Sigmoid colon (tissue), 7 donors: ENCODE results near the gene PINK1. TPM values are rescaled to one million over a fixed set of nuclear protein-coding genes. Genes with fewer than 3 reads are reported as not detected.

ENCODE experiments used
- DNase-seq: peaks from one replicate; pipeline ENCODE4 v3.0.0-alpha.2; 2019
- H3K27ac ChIP-seq, 4 donors: fragments of 200-600 bp; sonication (generic); one replicate each; pipeline ENCODE4 v1.5.1; 2016 to 2019; ENCODE audit warnings: mild to moderate bottlenecking in 1 of 4
- H3K27me3 ChIP-seq, 3 donors: fragments of 200-600 bp; sonication (generic); one replicate each; pipeline ENCODE4 v1.5.1; 2019; ENCODE audit warnings: mild to moderate bottlenecking in 1 of 3
- H3K36me3 ChIP-seq, 4 donors: fragments of 200-600 bp; sonication (generic); one replicate each; pipeline ENCODE4 v1.5.1; 2016 to 2019
- H3K4me1 ChIP-seq, 4 donors: fragments of 200-600 bp; sonication (generic); one replicate each; pipeline ENCODE4 v1.5.1; 2017 to 2019
- H3K4me3 ChIP-seq, 4 donors: fragments of 200-600 bp; sonication (generic); one replicate each; pipeline ENCODE4 v1.5.1; 2017 to 2019; ENCODE audit warnings: mild to moderate bottlenecking in 2 of 4, moderate library complexity in 1 of 4
- H3K9me3 ChIP-seq, 4 donors: fragments of 200-600 bp in 3 of 4; sonication (generic) in 3 of 4; one replicate each; pipeline versions ENCODE4 v1.5.1 to v1.6.1; 2013 to 2019
- CTCF ChIP-seq, 4 experiments: fragments of 450-650 bp in 3 of 4; fragments of 200-600 bp in 1 of 4; IDR thresholded peaks; one replicate each; pipeline ENCODE4 v1.5.1; 2016 to 2019; ENCODE audit warnings: antibody characterized with exemption in 4 of 4, mild to moderate bottlenecking in 3 of 4, moderate library complexity in 2 of 4
- EP300 ChIP-seq, 4 donors: sonication (generic); formaldehyde crosslinking; IDR thresholded peaks; one replicate each; pipeline ENCODE4 v1.6.1; 2017; ENCODE audit warnings: antibody characterized with exemption in 4 of 4
- POLR2A ChIP-seq, 2 donors: fragments of 450-650 bp; IDR thresholded peaks; one replicate each; pipeline ENCODE4 v1.6.1; 2016; ENCODE audit warnings: antibody characterized with exemption in 2 of 2, mild to moderate bottlenecking in 2 of 2, moderate library complexity in 2 of 2
- POLR2AphosphoS5 ChIP-seq, 4 donors: sonication (generic); formaldehyde crosslinking; IDR thresholded peaks; one replicate each; pipeline ENCODE4 v1.6.1; 2017; ENCODE audit warnings: antibody characterized with exemption in 4 of 4
- WGBS, 2 donors: extraction: QIAGEN DNeasy Blood & Tissue Kit; methylation state at CpG; one replicate each; pipeline ENCODE4 v1.1.7; 2013; 5-methylcytosine and 5-hydroxymethylcytosine counted together
- intact Hi-C: fragments of 100-400 bp; cut with DNase I; formaldehyde crosslinking; loops from one replicate; pipeline ENCODE4 v1.15.1; 2023
- polyA plus RNA-seq, 3 donors: library from polyadenylated mRNA; stranded (reverse); fragments of 200-250 nt; gene quantifications; one replicate each; pipeline ENCODE4 v1.2.3, GENCODE V29; 2013
- total RNA-seq, 4 donors: library from RNA; depleted of rRNA; stranded (reverse); fragments of >200 nt; gene quantifications; one replicate each; pipeline ENCODE4 v1.1.0, GENCODE V29; 2016
- donor health status: healthy with polysubstance abuse.
- donor health status: Bipolar disorder and iron deficiency.
- donor health status: healthy.

Gene PINK1
- total and polyA plus RNA-seq, 7 donors: 60.1 to 179 (median 149) TPM

DNA sequence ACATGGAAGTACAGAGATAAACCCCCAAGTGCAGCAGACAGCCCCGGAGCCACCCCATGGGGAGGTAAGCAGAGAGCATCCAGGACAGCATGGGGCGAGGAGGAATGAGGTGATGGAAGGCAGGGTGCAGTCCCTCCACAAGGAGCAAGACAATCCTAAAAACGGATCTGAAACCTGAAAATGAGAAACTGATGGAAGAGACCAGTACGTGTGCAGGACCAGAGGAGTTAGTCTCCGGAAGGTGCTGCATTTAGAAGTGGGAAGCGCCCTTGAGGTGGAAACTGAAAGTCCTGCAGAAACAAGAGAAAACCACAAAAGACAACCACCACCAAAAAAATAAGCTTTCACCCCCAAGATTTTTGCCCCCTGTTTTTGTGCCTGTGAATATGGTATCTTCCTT lies 45.3 kb downstream of the PINK1 start:
- Histone ChIP-seq H3K9me3 (no peaks in the 10 kb centered on the region), H3K4me3 (no peak overlapping the region), H3K27me3 (no peaks in the 10 kb centered on the region), H3K36me3 (no peaks in the 10 kb centered on the region), H3K27ac (no peak overlapping the region), H3K4me1 (no peaks in the 10 kb centered on the region)
- 56 to 82% methylated on average over 6 of the region's 6 CpGs for WGBS, 2 donors
- DNase-seq: no peak
- TF ChIP-seq POLR2AphosphoS5 (IDR thresholded peaks at IDR 0.05) (no peak), POLR2A (IDR thresholded peaks at IDR 0.05) (no peak), EP300 (IDR thresholded peaks at IDR 0.05) (no peak), CTCF (IDR thresholded peaks at IDR 0.05) (no peak)
- intact Hi-C loops: no loop called here

- no peak overlapping the region for H3K4me3 ChIP-seq
- no peak for DNase-seq
- no peak overlapping the region for H3K27ac ChIP-seq
- no peaks in the 10 kb centered on the region for H3K9me3 ChIP-seq
- H3K4me1 ChIP-seq: no peaks in the 10 kb centered on the region
- TF ChIP-seq POLR2AphosphoS5 (IDR thresholded peaks at IDR 0.05) (no peak), CTCF (IDR thresholded peaks at IDR 0.05) (no peak), POLR2A (IDR thresholded peaks at IDR 0.05) (no peak), EP300 (IDR thresholded peaks at IDR 0.05) (no peak)
- WGBS, 2 donors: 64 to 85% methylated on average over 5 of the region's 5 CpGs
- no peaks in the 10 kb centered on the region for H3K27me3 ChIP-seq
- H3K36me3 ChIP-seq: no peaks in the 10 kb centered on the region
- intact Hi-C loops: no loop called here
Measured at GRCh38 chr1:20680269-20680668, 47.0 kb downstream of the PINK1 start.

GRCh38 chr1:20681999-20682398 lies 48.7 kb downstream of the PINK1 start:
- intact Hi-C loops: no loop called here
- no peaks in the 10 kb centered on the region for H3K9me3 ChIP-seq
- 89 to 93% methylated on average over 9 of the region's 9 CpGs for WGBS, 2 donors

GRCh38 chr1:20682571-20683236 lies 49.4 kb downstream of the PINK1 start:
- TF ChIP-seq POLR2AphosphoS5 (IDR thresholded peaks at IDR 0.05) (no peak), CTCF (IDR thresholded peaks at IDR 0.05) (no peak)
- no peaks in the 10 kb centered on the region for H3K4me1 ChIP-seq
- intact Hi-C loops: no loop called here
- 59 to 79% methylated on average over 24 of the region's 24 CpGs for WGBS, 2 donors
- no peak for DNase-seq
- H3K27me3 ChIP-seq: no peaks in the 10 kb centered on the region
- H3K9me3 ChIP-seq: no peaks in the 10 kb centered on the region
- H3K36me3 ChIP-seq: no peaks in the 10 kb centered on the region
- no peak overlapping the region for H3K27ac ChIP-seq
- no peak overlapping the region for H3K4me3 ChIP-seq

More at GRCh38 chr1:20681999-20682398, 48.7 kb downstream of the PINK1 start:
- Histone ChIP-seq H3K36me3 (no peaks in the 10 kb centered on the region), H3K4me1 (no peaks in the 10 kb centered on the region), H3K27me3 (no peaks in the 10 kb centered on the region), H3K4me3 (no peak overlapping the region), H3K27ac (no peak overlapping the region)
- TF ChIP-seq EP300 (IDR thresholded peaks at IDR 0.05) (no peak), POLR2AphosphoS5 (IDR thresholded peaks at IDR 0.05) (no peak), POLR2A (IDR thresholded peaks at IDR 0.05) (no peak), CTCF (IDR thresholded peaks at IDR 0.05) (no peak)
- DNase-seq: no peak

- no peaks in the 10 kb centered on the region for H3K9me3 ChIP-seq
- no peaks in the 10 kb centered on the region for H3K27me3 ChIP-seq
- TF ChIP-seq CTCF (IDR thresholded peaks at IDR 0.05) (no peak), POLR2AphosphoS5 (IDR thresholded peaks at IDR 0.05) (no peak), POLR2A (IDR thresholded peaks at IDR 0.05) (no peak), EP300 (IDR thresholded peaks at IDR 0.05) (no peak)
- no peak overlapping the region for H3K4me3 ChIP-seq
- no peak overlapping the region for H3K27ac ChIP-seq
- WGBS, 2 donors: 81 to 89% methylated on average over 10 of the region's 10 CpGs
- DNase-seq: no peak
- no peaks in the 10 kb centered on the region for H3K36me3 ChIP-seq
- no peaks in the 10 kb centered on the region for H3K4me1 ChIP-seq
- intact Hi-C loops: no loop called here
Measured at GRCh38 chr1:20683614-20684013, 50.4 kb downstream of the PINK1 start.
